COR-L47 (cell line): Measurements from ENCODE around the gene ABCD1.

Experiments used
- DNase-seq: peaks from one replicate; lab custom pipeline; 2025; lab: John Stamatoyannopoulos, UW

The ABCD1 gene

GRCh38 chrX:153773741-153774575 lies 49.3 kb downstream of the ABCD1 start:
- DNase-seq, result no peak

- DNase-seq, result no peak
Observed at GRCh38 chrX:153774576-153775292, 50.1 kb downstream of the ABCD1 start.

- no peak for DNase-seq
Observed at GRCh38 chrX:153775293-153776119, 50.9 kb downstream of the ABCD1 start.

DNA sequence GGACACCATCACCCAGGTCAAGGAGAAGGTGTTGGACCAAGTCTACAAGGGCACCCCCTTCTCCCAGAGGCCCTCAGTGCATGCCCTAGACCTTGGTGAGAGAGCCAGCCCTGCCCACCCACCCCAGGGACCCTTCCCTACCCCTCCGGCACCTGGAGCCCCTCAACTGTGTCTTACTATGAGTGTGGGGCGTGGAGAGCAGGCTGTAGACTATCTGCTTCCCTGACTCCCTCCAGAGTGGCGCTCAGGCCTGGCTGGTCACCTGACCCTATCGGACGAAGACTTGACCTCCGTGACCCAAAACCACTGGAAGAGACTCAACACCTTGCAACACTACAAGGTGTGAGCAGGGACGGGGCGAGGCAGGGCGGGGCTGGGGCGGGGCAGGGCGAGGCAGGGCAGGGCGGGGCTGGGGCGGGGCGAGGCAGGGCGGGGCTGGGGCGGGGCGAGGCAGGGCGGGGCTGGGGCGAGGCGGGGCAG lies 51.5 kb downstream of the ABCD1 start:
- no peak for DNase-seq

DNA sequence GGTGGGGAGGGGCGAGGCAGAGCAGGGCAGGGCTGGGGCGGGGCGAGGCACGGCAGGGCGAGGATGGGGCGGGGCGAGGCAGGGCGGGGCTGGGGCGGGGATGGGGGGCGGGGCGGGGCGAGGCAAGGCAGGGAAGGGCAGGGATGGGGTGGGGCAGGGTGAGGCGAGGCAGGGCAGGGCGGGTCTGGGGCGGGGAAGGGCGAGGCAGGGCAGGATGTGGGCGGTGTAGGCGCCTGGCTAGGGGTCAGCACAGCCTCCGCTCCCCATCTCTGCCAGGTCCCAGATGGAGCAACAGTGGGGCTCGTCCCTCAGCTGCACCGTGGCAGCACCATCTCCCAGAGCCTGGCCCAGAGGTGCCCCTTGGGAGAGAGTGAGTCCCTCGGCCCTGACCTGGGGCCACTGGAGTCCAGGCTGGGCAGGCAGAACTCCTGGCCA lies 52.0 kb downstream of the ABCD1 start:
- DNase-seq, result no peak

GRCh38 chrX:153777261-153778090 lies 52.8 kb downstream of the ABCD1 start:
- no peak for DNase-seq

DNA sequence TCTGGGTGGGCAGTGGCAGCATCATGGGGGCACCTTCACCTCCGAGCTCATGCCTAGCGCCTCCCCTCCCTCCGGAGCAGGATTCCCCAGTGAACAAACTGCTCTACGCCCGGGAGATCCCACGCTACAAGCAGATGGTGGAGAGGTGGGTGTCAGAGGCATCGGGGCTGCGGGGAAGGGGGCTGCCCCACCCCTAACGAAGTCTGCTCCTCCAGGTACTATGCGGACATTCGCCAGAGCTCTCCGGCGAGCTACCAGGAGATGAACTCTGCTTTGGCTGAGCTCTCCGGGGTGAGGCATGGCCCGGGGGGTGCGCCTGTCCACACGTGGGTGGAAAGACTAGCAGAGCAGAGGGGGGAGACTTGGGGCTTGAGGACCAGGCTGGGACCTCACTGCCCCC lies 53.5 kb downstream of the ABCD1 start:
- DNase-seq, result no peak

GRCh38 chrX:153778684-153779101 lies 54.0 kb downstream of the ABCD1 start:
- DNase-seq, result no peak

DNA sequence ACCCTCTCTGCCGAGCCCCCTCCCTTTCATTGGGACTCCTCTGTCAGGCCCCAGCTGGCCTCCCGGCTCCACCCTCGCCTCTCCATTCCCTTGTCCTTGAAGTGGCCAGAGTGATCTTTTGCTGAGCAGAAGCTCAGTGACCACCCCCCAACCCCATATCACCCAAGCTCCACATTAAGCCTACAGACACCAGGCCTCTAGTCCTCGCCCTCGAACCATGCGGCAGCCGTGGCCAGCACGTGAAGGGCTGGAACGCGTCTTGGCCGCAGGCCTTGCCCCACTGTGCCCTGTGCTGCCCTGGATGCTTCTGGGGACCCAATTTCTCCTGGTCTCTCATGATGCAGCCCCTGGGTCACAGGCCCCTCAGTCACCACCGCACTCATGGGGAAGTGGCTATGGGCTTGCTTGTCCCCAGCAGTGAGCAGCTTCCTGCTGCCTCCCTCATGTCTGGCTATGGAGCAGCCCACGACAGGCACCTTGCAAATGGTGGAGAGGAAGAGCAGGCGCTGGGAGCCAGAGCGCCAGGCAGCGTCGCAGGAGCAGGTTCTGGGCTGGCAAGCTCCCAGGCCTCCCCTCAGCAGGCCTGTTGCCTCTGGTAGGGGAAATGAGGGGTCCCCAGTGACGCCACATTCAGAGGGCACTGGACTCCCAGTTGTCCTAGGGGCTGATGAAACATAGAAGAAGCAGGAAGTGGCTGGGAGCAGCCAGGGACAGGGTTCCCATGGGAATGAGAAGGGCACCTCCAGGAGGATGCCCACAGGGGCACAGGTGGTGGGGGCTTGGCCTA lies 55.4 kb downstream of the ABCD1 start:
- no peak for DNase-seq

GRCh38 chrX:153780678-153781427 lies 56.2 kb downstream of the ABCD1 start, which contains the start of gene SRPK3:
Gene SRPK3, plus strand, starts transcription at chrX:153781041. Its CDS starts 46 bp downstream, at chrX:153781087.
- DNase-seq, result no peak

- DNase-seq, result no peak
Observed at GRCh38 chrX:153781428-153782047, 56.9 kb downstream of the ABCD1 start.

DNA sequence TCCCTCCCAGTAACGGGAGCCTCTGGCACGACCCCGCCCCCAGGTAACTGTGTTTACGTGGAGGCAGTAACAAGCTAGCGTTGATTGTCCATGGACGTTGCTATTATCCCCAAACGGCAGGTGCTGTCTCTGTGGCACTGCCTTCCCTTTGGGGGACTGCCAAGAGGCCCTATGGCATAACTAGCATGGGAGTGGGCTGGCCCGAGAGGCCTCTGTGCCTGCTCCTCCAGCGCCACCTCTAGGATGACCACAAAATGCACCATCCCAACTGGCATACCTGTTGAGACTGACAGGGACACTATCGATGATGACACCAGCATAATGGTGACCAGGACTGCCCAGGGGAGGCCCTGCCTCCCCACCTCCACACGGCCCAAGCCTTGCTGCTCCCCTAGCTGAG lies 57.7 kb downstream of the ABCD1 start:
- DNase-seq, result peak; percentile 91

GRCh38 chrX:153782871-153783270 lies 58.2 kb downstream of the ABCD1 start:
- DNase-seq, result no peak

- no peak for DNase-seq
Observed at GRCh38 chrX:153783378-153784013, 58.8 kb downstream of the ABCD1 start.

- no peak for DNase-seq
Observed at GRCh38 chrX:153784325-153784967, 59.8 kb downstream of the ABCD1 start.

DNA sequence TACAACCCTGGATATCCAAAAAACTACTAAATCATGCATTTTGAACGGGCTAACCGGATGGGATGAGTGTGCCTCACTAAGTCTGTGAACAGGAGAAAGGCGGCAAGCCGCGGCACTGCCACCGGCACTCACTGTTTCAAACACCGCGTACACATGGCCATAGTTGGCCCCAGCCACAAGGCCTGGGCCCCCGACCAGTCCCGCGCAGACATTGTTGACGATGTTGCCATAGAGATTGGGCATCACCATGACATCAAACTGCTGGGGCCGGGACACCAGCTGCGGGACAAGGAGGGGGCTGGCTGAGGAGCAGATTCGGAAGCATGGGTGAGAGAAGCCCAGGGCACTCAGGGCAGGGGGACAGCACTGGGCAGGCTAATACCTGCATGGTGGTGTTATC lies 62.0 kb downstream of the ABCD1 start:
- no peak for DNase-seq

GRCh38 chrX:153789654-153790053 lies 65.0 kb downstream of the ABCD1 start:
- no peak for DNase-seq
